ENCODE results near the gene CD276.
"Not testable (repeated sequence)": the region's sequence is repeated elsewhere in the genome, so short reads cannot be mapped to it uniquely, and the experiment has no call there.

Gene CD276

GRCh38 chr15:73712107-73712506 is 27.9 kb downstream of the CD276 start:
- DNase-seq: no peak

- no peak for DNase-seq
These were observed 30.6 kb downstream of the CD276 start for GRCh38 chr15:73714695-73715301.

GRCh38 chr15:73715417-73715816 is 31.2 kb downstream of the CD276 start:
- DNase-seq: no peak

GRCh38 chr15:73716417-73716816 is 32.2 kb downstream of the CD276 start:
- DNase-seq: no peak

- no peak for DNase-seq
These were observed 33.0 kb downstream of the CD276 start for GRCh38 chr15:73717206-73717605.

GRCh38 chr15:73717802-73718201 is 33.6 kb downstream of the CD276 start:
- no peak for DNase-seq

GRCh38 chr15:73718694-73719093 is 34.5 kb downstream of the CD276 start:
- no peak for DNase-seq

- DNase-seq: no peak
These were observed 38.2 kb downstream of the CD276 start for GRCh38 chr15:73722425-73722824.

- DNase-seq: no peak
These were observed 39.0 kb downstream of the CD276 start for GRCh38 chr15:73723191-73723590.

GRCh38 chr15:73724212-73724611 is 40.0 kb downstream of the CD276 start:
- DNase-seq: no peak

GRCh38 chr15:73727330-73727976 is 43.3 kb downstream of the CD276 start:
- DNase-seq: no peak

- not testable (repeated sequence) for DNase-seq
These were observed 47.9 kb downstream of the CD276 start for GRCh38 chr15:73732051-73732450.

GRCh38 chr15:73732930-73733329 is 48.7 kb downstream of the CD276 start:
- no peak for DNase-seq

GRCh38 chr15:73737535-73737934 is 53.4 kb downstream of the CD276 start:
- DNase-seq: no peak

- no peak for DNase-seq
These were observed 56.2 kb downstream of the CD276 start for GRCh38 chr15:73740152-73741048.

GRCh38 chr15:73741321-73741836 is 57.2 kb downstream of the CD276 start:
- DNase-seq: no peak

GRCh38 chr15:73744293-73744692 is 60.1 kb downstream of the CD276 start:
- no peak for DNase-seq

- no peak for DNase-seq
These were observed 60.9 kb downstream of the CD276 start for GRCh38 chr15:73745073-73745472.

GRCh38 chr15:73746261-73746660 is 62.1 kb downstream of the CD276 start:
- DNase-seq: no peak

GRCh38 chr15:73746883-73747282 is 62.7 kb downstream of the CD276 start:
- DNase-seq: no peak

- no peak for DNase-seq
These were observed 63.8 kb downstream of the CD276 start for GRCh38 chr15:73747847-73748590.

- no peak for DNase-seq
These were observed 64.5 kb downstream of the CD276 start for GRCh38 chr15:73748730-73749129.

GRCh38 chr15:73749533-73749932 is 65.3 kb downstream of the CD276 start:
- DNase-seq: no peak

Measured in central memory CD4-positive, alpha-beta T cell (primary cell).